ENCODE data around the gene GON7.

Gene GON7

DNA sequence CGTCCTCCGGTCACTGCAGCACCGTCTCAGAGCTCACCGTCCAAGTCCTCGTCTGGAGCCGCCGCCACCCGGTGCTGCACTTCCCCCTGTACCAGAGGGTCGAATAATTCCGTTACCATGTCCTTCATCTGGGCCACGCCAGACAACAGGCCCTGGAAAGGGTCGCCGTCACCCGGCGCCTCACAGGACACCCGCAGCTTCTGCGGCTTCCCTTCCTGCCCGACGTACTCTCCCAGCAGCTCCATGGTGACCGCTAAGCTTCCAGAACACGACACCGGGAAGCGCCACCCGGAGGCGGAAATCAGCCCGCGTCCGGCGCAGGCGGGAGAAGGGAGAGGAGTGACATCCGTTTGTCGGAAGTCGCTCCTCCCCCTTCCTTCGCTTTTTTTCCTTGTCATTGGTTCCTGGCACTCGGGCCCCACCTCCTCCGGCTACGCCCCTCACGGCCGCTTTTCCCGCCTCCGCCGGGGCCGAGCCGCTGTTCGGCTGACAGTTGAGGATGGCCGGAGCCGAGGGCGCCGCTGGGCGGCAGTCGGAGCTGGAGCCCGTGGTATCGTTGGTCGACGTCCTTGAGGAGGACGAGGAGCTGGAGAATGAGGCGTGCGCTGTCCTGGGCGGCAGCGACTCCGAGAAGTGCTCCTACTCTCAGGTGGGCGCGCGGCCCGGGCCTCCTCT lies at the start of gene GON7, which contains the start of gene UBR7:
GON7 (minus strand) TSS at position 273 of the 675 bp plus-strand sequence; CDS start at position 245, 28 bp downstream.
UBR7 (plus strand) TSS at position 464 of the 675 bp plus-strand sequence; CDS start at position 500, 36 bp downstream.
- Histone ChIP-seq H4K20me1 (ENCODE audit: insufficient read depth, low read length) (peaks cover 26% of the 10 kb centered on the region; the same call in 1 of the 2 replicates), H3K27ac (ENCODE audit: low read length) (peak within 1 kb of the TSS; percentile 88), H3K36me3 (ENCODE audit: insufficient read depth, low read length) (peaks cover 33% of the 10 kb centered on the region), H3K9me3 (ENCODE audit: insufficient read depth, low read length, severe bottlenecking) (no peaks in the 10 kb centered on the region), H3K4me3 (ENCODE audit: low read depth in 1 of 2, low read length in 2 of 2) (peak within 1 kb of the TSS; percentile 82 to 89), H2AFZ (ENCODE audit: low read depth, low read length) (peak within 1 kb of the TSS; percentile 86), H3K79me2 (ENCODE audit: insufficient read depth, low read length) (peaks cover 86% of the 10 kb centered on the region), H3K27me3 (ENCODE audit: insufficient read depth, low read length, poor library complexity) (no peaks in the 10 kb centered on the region), H3K9ac (ENCODE audit: low read depth, low read length) (peak within 1 kb of the TSS; percentile 85), H3K4me2 (ENCODE audit: insufficient read depth, low read length) (peak within 1 kb of the TSS; percentile 73), H3K4me1 (ENCODE audit: insufficient read depth, low read length) (peaks cover 45% of the 10 kb centered on the region)
- ATAC-seq (ENCODE audit: insufficient read depth, low read depth): peak; percentile 89
- peak; percentile 95 for DNase-seq
- no peak for TF ChIP-seq EZH2 (IDR thresholded peaks at IDR 0.05; ENCODE audit: borderline replicate concordance, low read depth, low read length, severe bottlenecking)
- TF ChIP-seq, protein P1, sequence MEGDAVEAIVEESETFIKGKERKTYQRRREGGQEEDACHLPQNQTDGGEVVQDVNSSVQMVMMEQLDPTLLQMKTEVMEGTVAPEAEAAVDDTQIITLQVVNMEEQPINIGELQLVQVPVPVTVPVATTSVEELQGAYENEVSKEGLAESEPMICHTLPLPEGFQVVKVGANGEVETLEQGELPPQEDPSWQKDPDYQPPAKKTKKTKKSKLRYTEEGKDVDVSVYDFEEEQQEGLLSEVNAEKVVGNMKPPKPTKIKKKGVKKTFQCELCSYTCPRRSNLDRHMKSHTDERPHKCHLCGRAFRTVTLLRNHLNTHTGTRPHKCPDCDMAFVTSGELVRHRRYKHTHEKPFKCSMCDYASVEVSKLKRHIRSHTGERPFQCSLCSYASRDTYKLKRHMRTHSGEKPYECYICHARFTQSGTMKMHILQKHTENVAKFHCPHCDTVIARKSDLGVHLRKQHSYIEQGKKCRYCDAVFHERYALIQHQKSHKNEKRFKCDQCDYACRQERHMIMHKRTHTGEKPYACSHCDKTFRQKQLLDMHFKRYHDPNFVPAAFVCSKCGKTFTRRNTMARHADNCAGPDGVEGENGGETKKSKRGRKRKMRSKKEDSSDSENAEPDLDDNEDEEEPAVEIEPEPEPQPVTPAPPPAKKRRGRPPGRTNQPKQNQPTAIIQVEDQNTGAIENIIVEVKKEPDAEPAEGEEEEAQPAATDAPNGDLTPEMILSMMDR (IDR thresholded peaks at IDR 0.05; ENCODE audit: borderline replicate concordance, extremely low read depth, low read length, poor library complexity, severe bottlenecking): peak; percentile 41

- Histone ChIP-seq H3K79me2 (ENCODE audit: insufficient read depth, low read length) (no peaks in the 10 kb centered on the region), H3K9me3 (ENCODE audit: insufficient read depth, low read length, severe bottlenecking) (no peaks in the 10 kb centered on the region), H4K20me1 (ENCODE audit: insufficient read depth, low read length) (no peaks in the 10 kb centered on the region), H3K36me3 (ENCODE audit: insufficient read depth, low read length) (peaks cover 43% of the 10 kb centered on the region), H2AFZ (ENCODE audit: low read depth, low read length) (no peak overlapping the region), H3K4me2 (ENCODE audit: insufficient read depth, low read length) (no peak overlapping the region), H3K9ac (ENCODE audit: low read depth, low read length) (no peak overlapping the region), H3K4me1 (ENCODE audit: insufficient read depth, low read length) (no peaks in the 10 kb centered on the region), H3K27ac (ENCODE audit: low read length) (no peak overlapping the region), H3K4me3 (ENCODE audit: low read depth in 1 of 2, low read length in 2 of 2) (no peak overlapping the region), H3K27me3 (ENCODE audit: insufficient read depth, low read length, poor library complexity) (no peaks in the 10 kb centered on the region)
- ATAC-seq (ENCODE audit: insufficient read depth, low read depth) (no peak), DNase-seq (no peak)
- TF ChIP-seq, protein P1 (IDR thresholded peaks at IDR 0.05; ENCODE audit: borderline replicate concordance, extremely low read depth, low read length, poor library complexity, severe bottlenecking): no peak
- TF ChIP-seq EZH2 (IDR thresholded peaks at IDR 0.05; ENCODE audit: borderline replicate concordance, low read depth, low read length, severe bottlenecking): no peak
Observed at GRCh38 chr14:93249128-93249831, 42.4 kb upstream of the GON7 start.

GRCh38 chr14:93246534-93246933 lies 39.7 kb upstream of the GON7 start:
- no peak overlapping the region for H3K4me2 ChIP-seq (ENCODE audit: insufficient read depth, low read length)
- no peak for ATAC-seq (ENCODE audit: insufficient read depth, low read depth)
- TF ChIP-seq, protein P1 (IDR thresholded peaks at IDR 0.05; ENCODE audit: borderline replicate concordance, extremely low read depth, low read length, poor library complexity, severe bottlenecking): no peak
- no peak for TF ChIP-seq EZH2 (IDR thresholded peaks at IDR 0.05; ENCODE audit: borderline replicate concordance, low read depth, low read length, severe bottlenecking)

More at GRCh38 chr14:93246534-93246933, 39.7 kb upstream of the GON7 start:
- no peaks in the 10 kb centered on the region for H3K4me1 ChIP-seq (ENCODE audit: insufficient read depth, low read length)
- H2AFZ ChIP-seq (ENCODE audit: low read depth, low read length): no peak overlapping the region
- H3K27me3 ChIP-seq (ENCODE audit: insufficient read depth, low read length, poor library complexity): no peaks in the 10 kb centered on the region
- H3K9me3 ChIP-seq (ENCODE audit: insufficient read depth, low read length, severe bottlenecking): no peaks in the 10 kb centered on the region
- DNase-seq: no peak
- peaks cover 56% of the 10 kb centered on the region for H3K36me3 ChIP-seq (ENCODE audit: insufficient read depth, low read length)
- no peaks in the 10 kb centered on the region for H3K79me2 ChIP-seq (ENCODE audit: insufficient read depth, low read length)
- no peaks in the 10 kb centered on the region for H4K20me1 ChIP-seq (ENCODE audit: insufficient read depth, low read length)
- no peak overlapping the region for H3K9ac ChIP-seq (ENCODE audit: low read depth, low read length)
- no peak overlapping the region for H3K27ac ChIP-seq (ENCODE audit: low read length)
- H3K4me3 ChIP-seq (ENCODE audit: low read depth in 1 of 2, low read length in 2 of 2): no peak overlapping the region

Measured in DND-41 (cell line).